Loucy (cell line): ENCODE results near the gene BTN2A1.

Experiments used
- H2AFZ ChIP-seq: fragments of 200-600 bp; sonication (generic); 2 replicates; pipeline ENCODE4 v1.6.0; 2016; ENCODE audit warnings: antibody characterized with exemption, mild to moderate bottlenecking, low read length, moderate library complexity
- H3F3A ChIP-seq: fragments of 200-600 bp; 2 replicates; pipeline ENCODE4 v1.6.0; 2016; ENCODE audit warnings: antibody characterized with exemption, low read depth, mild to moderate bottlenecking
- H3K27me3 ChIP-seq: fragments of 200-600 bp; sonication (generic); 2 replicates; pipeline ENCODE4 v1.6.1; 2014; ENCODE audit warnings: low read length, mild to moderate bottlenecking; ENCODE audit not compliant: insufficient read depth, poor library complexity, severe bottlenecking
- H3K36me3 ChIP-seq: fragments of 200-600 bp; sonication (generic); 2 replicates; pipeline ENCODE4 v1.6.1; 2016; ENCODE audit warnings: low read length; ENCODE audit not compliant: insufficient read depth
- H3K4me1 ChIP-seq: fragments of 200-600 bp; sonication (generic); 2 replicates; pipeline ENCODE4 v1.5.1; 2014; ENCODE audit warnings: low read length, mild to moderate bottlenecking; ENCODE audit not compliant: insufficient read depth, poor library complexity, severe bottlenecking
- H3K4me2 ChIP-seq: fragments of 200-600 bp; sonication (generic); 2 replicates; pipeline ENCODE4 v1.6.0; 2014; ENCODE audit warnings: antibody characterized with exemption, low read length, low read depth, mild to moderate bottlenecking; ENCODE audit not compliant: poor library complexity, severe bottlenecking
- H3K4me3 ChIP-seq: fragments of 200-600 bp; sonication (generic); 2 replicates; pipeline ENCODE4 v1.5.1; 2014; ENCODE audit warnings: low read length, mild to moderate bottlenecking, mixed read lengths; ENCODE audit not compliant: poor library complexity, severe bottlenecking
- H3K79me2 ChIP-seq: fragments of 200-600 bp; sonication (generic); 2 replicates; pipeline ENCODE4 v1.6.1; 2014; ENCODE audit warnings: low read length; ENCODE audit not compliant: insufficient read depth
- H3K9ac ChIP-seq: fragments of 200-600 bp; sonication (generic); 2 replicates; pipeline ENCODE4 v1.6.0; 2014; ENCODE audit warnings: mild to moderate bottlenecking, low read depth, low read length, moderate library complexity; ENCODE audit not compliant: poor library complexity, severe bottlenecking
- H3K9me2 ChIP-seq: fragments of 200-600 bp; sonication (generic); replicated peaks from 2 replicates; pipeline ENCODE4 v1.6.1; 2016; ENCODE audit warnings: low read depth, low read length, mixed read lengths
- H3K9me3 ChIP-seq: fragments of 200-600 bp; sonication (generic); 2 replicates; pipeline ENCODE4 v1.6.1; 2014; ENCODE audit warnings: mild to moderate bottlenecking, antibody characterized with exemption, low read length, low read depth; ENCODE audit not compliant: insufficient read depth
- H4K20me1 ChIP-seq: fragments of 200-600 bp; sonication (generic); 2 replicates; pipeline ENCODE4 v1.6.0; 2014; ENCODE audit warnings: antibody characterized with exemption, low read length, mild to moderate bottlenecking; ENCODE audit not compliant: insufficient read depth, poor library complexity, severe bottlenecking
- EZH2phosphoT487 ChIP-seq: fragments of 200-600 bp; IDR thresholded peaks from 2 replicates; pipeline ENCODE4 v1.6.1; 2018; ENCODE audit warnings: antibody characterized with exemption, mild to moderate bottlenecking, moderate library complexity, borderline replicate concordance
- TF ChIP-seq, protein P1 (sequence below): fragments of 200-600 bp; sonication (generic); conservative IDR thresholded peaks from 2 replicates; pipeline ENCODE4 v1.5.1; 2014; ENCODE audit warnings: mild to moderate bottlenecking, antibody characterized with exemption, low read length

BTN2A1 gene

DNA sequence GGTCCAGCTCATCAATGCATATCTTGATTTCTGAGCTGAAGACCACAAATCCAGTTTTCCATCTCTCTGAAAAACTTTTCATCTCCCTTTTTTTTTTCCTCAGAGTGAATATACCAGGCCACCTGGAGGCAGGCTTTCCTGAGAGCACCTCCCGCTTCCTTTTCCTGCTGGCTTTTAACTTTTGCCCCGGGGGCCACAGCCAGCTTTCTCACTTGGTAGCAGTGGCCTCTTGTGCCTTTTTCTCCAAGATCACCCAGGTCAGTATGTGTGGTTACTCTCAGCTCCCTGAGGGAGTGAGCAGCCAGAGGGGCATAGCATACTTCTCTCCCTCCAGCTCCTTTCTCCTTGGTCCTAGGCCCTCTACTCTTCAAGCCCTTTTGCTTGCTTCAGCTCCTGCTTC is 42.3 kb downstream of the BTN2A1 start, which contains the start of gene BTN1A1:
TSS of gene BTN1A1 (plus strand) at position 202 of the 400 bp plus-strand sequence. CDS start 984 bp downstream, outside the sequence.
- Histone ChIP-seq H3F3A (no peaks in the 10 kb centered on the region), H3K4me1 (peaks cover 28% of the 10 kb centered on the region), H3K27me3 (no peaks in the 10 kb centered on the region), H3K79me2 (no peaks in the 10 kb centered on the region), H3K9ac (peak within 1 kb of the TSS; percentile 38), H4K20me1 (no peaks in the 10 kb centered on the region), H3K4me3 (no peak within 1 kb of the TSS), H3K36me3 (no peaks in the 10 kb centered on the region), H3K9me2 (no peaks in the 10 kb centered on the region), H3K9me3 (no peaks in the 10 kb centered on the region), H2AFZ (peak within 1 kb of the TSS; percentile 62), H3K4me2 (peak within 1 kb of the TSS; percentile 38)
- TF ChIP-seq, protein P1, sequence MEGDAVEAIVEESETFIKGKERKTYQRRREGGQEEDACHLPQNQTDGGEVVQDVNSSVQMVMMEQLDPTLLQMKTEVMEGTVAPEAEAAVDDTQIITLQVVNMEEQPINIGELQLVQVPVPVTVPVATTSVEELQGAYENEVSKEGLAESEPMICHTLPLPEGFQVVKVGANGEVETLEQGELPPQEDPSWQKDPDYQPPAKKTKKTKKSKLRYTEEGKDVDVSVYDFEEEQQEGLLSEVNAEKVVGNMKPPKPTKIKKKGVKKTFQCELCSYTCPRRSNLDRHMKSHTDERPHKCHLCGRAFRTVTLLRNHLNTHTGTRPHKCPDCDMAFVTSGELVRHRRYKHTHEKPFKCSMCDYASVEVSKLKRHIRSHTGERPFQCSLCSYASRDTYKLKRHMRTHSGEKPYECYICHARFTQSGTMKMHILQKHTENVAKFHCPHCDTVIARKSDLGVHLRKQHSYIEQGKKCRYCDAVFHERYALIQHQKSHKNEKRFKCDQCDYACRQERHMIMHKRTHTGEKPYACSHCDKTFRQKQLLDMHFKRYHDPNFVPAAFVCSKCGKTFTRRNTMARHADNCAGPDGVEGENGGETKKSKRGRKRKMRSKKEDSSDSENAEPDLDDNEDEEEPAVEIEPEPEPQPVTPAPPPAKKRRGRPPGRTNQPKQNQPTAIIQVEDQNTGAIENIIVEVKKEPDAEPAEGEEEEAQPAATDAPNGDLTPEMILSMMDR = no peak
- no peak for TF ChIP-seq EZH2phosphoT487

DNA sequence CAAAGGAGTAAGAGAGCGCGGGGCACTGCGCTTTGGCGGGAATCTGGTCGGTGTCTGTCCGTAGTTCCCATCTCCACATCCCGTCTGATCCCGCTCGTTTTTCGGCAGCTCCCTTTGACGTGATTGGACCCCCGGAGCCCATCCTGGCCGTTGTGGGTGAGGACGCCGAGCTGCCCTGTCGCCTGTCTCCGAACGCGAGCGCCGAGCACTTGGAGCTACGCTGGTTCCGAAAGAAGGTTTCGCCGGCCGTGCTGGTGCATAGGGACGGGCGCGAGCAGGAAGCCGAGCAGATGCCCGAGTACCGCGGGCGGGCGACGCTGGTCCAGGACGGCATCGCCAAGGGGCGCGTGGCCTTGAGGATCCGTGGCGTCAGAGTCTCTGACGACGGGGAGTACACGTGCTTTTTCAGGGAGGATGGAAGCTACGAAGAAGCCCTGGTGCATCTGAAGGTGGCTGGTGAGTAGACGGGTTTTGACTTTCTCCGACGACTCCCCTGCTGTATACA is 43.8 kb downstream of the BTN2A1 start:
- Histone ChIP-seq H3K4me1 (peaks cover 28% of the 10 kb centered on the region), H4K20me1 (no peaks in the 10 kb centered on the region), H2AFZ (no peak overlapping the region), H3K36me3 (no peaks in the 10 kb centered on the region), H3K9me3 (no peaks in the 10 kb centered on the region), H3K4me2 (peak overlapping the region; percentile 48), H3F3A (no peaks in the 10 kb centered on the region), H3K4me3 (no peak overlapping the region), H3K79me2 (no peaks in the 10 kb centered on the region), H3K9ac (no peak overlapping the region), H3K9me2 (no peaks in the 10 kb centered on the region), H3K27me3 (no peaks in the 10 kb centered on the region)
- TF ChIP-seq EZH2phosphoT487 = no peak
- TF ChIP-seq, protein P1 = no peak

DNA sequence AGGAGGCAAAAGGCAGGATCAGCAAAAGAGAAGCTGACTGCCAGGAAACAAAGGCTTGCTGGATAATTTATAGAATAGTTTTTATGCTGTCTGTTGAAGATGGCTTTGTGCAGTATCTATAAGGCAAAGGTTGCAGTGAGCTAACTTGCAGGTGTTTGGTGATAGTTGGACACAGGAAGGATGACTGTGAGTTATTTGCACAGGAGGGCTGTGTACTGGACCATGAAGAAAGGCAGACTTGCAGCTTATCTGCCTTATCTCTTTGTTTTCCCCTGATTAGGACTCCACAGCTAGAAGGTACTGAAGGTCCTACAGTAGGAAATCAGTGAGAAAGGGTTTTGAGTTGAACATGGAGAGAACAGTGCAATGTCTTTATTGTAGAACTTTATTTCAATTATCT is 44.4 kb downstream of the BTN2A1 start:
- Histone ChIP-seq H3F3A (no peaks in the 10 kb centered on the region), H3K9ac (peak overlapping the region; percentile 3), H3K27me3 (no peaks in the 10 kb centered on the region), H3K4me3 (peak overlapping the region; percentile 13), H3K4me1 (peaks cover 28% of the 10 kb centered on the region), H3K9me3 (no peaks in the 10 kb centered on the region), H3K36me3 (no peaks in the 10 kb centered on the region), H3K9me2 (no peaks in the 10 kb centered on the region), H2AFZ (no peak overlapping the region), H4K20me1 (no peaks in the 10 kb centered on the region), H3K79me2 (no peaks in the 10 kb centered on the region), H3K4me2 (peak overlapping the region; percentile 48)
- no peak for TF ChIP-seq EZH2phosphoT487
- TF ChIP-seq, protein P1 = no peak
